WTC11 (cell line): Measurements from ENCODE around the gene PIK3R6.
"Not testable (repeated sequence)": the region's sequence is repeated elsewhere in the genome, so short reads cannot be mapped to it uniquely, and the experiment has no call there.

ENCODE experiments used
- CREB1 ChIP-seq: sonication (generic); formaldehyde crosslinking; IDR thresholded peaks from 2 replicates; pipeline ENCODE4 v1.8.0; 2023; ENCODE audit warnings: mild to moderate bottlenecking, missing genetic modification reagents
- ESRRA ChIP-seq: sonication (generic); formaldehyde crosslinking; IDR thresholded peaks from 2 replicates; pipeline ENCODE4 v1.8.1; 2022; ENCODE audit warnings: mild to moderate bottlenecking, missing genetic modification reagents, borderline replicate concordance
- KAT7 ChIP-seq: sonication (generic); formaldehyde crosslinking; IDR thresholded peaks from 2 replicates; pipeline ENCODE4 v1.8.1; 2023; ENCODE audit warnings: missing genetic modification reagents, mild to moderate bottlenecking, borderline replicate concordance
- NR1H2 ChIP-seq: sonication (generic); formaldehyde crosslinking; IDR thresholded peaks from 2 replicates; pipeline ENCODE4 v1.9.0; 2021; ENCODE audit warnings: mild to moderate bottlenecking, moderate library complexity, missing genetic modification reagents
- ZNF138 ChIP-seq: sonication (generic); formaldehyde crosslinking; conservative IDR thresholded peaks from 2 replicates; pipeline ENCODE4 v1.8.1; 2022; ENCODE audit warnings: mild to moderate bottlenecking, moderate library complexity, missing genetic modification reagents
- ZNF416 ChIP-seq: fragments of 250-450 bp; sonication (Bioruptor Pico); IDR thresholded peaks from 2 replicates; pipeline ENCODE4 v1.9.0; 2021; ENCODE audit warnings: mild to moderate bottlenecking, inconsistent platforms
- TF ChIP-seq, protein P1 (sequence below): sonication (generic); formaldehyde crosslinking; IDR thresholded peaks from 2 replicates; pipeline ENCODE4 v1.8.1; 2022; ENCODE audit warnings: mild to moderate bottlenecking, missing genetic modification reagents, moderate library complexity, borderline replicate concordance
- TF ChIP-seq, protein P2 (sequence below): sonication (generic); formaldehyde crosslinking; IDR thresholded peaks from 2 replicates; pipeline ENCODE4 v1.8.1; 2022; ENCODE audit warnings: low read depth, mild to moderate bottlenecking, moderate library complexity, missing genetic modification reagents, borderline replicate concordance
- TF ChIP-seq, protein P3 (sequence below): fragments of 200-600 bp; IDR thresholded peaks from 2 replicates; pipeline ENCODE4 v1.8.0; 2022; ENCODE audit warnings: antibody characterized with exemption
- TF ChIP-seq, protein P4 (sequence below): sonication (generic); formaldehyde crosslinking; IDR thresholded peaks from 2 replicates; pipeline ENCODE4 v1.8.1; 2023; ENCODE audit warnings: mild to moderate bottlenecking, missing genetic modification reagents
- TF ChIP-seq, protein P5 (sequence below): sonication (generic); formaldehyde crosslinking; IDR thresholded peaks from 2 replicates; pipeline ENCODE4 v1.8.0; 2022; ENCODE audit warnings: mild to moderate bottlenecking, missing genetic modification reagents

DNA sequence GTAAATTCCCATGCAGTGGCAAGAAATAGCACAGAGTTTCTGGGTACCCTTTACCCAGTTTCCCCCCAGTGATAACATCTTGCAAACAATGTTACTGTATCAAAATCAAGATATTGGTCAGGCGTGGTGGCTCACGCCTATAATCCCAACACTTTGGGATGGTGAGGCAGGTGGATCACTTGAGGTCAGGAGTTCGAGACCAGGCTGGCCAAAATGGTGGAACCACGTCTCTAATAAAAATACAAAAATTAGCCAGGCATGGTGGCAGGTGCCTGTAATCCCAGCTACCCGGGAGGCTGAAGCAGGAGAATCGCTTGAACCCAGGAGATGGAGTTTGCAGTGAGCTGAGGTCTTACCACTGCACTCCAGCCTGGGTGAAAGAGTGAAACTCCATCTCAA lies 11.3 kb downstream of the PIK3R6 start:
- not testable (repeated sequence) for TF ChIP-seq ESRRA (CRISPR knock-in tag); NR1H2 (CRISPR knock-in tag); ZNF416 (CRISPR knock-in tag); ZNF138 (CRISPR knock-in tag); KAT7; CREB1 (CRISPR knock-in tag)
- TF ChIP-seq, protein P1, sequence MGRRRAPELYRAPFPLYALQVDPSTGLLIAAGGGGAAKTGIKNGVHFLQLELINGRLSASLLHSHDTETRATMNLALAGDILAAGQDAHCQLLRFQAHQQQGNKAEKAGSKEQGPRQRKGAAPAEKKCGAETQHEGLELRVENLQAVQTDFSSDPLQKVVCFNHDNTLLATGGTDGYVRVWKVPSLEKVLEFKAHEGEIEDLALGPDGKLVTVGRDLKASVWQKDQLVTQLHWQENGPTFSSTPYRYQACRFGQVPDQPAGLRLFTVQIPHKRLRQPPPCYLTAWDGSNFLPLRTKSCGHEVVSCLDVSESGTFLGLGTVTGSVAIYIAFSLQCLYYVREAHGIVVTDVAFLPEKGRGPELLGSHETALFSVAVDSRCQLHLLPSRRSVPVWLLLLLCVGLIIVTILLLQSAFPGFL, result not testable (repeated sequence)
- TF ChIP-seq, protein P2, sequence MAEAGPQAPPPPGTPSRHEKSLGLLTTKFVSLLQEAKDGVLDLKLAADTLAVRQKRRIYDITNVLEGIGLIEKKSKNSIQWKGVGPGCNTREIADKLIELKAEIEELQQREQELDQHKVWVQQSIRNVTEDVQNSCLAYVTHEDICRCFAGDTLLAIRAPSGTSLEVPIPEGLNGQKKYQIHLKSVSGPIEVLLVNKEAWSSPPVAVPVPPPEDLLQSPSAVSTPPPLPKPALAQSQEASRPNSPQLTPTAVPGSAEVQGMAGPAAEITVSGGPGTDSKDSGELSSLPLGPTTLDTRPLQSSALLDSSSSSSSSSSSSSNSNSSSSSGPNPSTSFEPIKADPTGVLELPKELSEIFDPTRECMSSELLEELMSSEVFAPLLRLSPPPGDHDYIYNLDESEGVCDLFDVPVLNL (CRISPR knock-in tag), result not testable (repeated sequence)
- TF ChIP-seq, protein P3, sequence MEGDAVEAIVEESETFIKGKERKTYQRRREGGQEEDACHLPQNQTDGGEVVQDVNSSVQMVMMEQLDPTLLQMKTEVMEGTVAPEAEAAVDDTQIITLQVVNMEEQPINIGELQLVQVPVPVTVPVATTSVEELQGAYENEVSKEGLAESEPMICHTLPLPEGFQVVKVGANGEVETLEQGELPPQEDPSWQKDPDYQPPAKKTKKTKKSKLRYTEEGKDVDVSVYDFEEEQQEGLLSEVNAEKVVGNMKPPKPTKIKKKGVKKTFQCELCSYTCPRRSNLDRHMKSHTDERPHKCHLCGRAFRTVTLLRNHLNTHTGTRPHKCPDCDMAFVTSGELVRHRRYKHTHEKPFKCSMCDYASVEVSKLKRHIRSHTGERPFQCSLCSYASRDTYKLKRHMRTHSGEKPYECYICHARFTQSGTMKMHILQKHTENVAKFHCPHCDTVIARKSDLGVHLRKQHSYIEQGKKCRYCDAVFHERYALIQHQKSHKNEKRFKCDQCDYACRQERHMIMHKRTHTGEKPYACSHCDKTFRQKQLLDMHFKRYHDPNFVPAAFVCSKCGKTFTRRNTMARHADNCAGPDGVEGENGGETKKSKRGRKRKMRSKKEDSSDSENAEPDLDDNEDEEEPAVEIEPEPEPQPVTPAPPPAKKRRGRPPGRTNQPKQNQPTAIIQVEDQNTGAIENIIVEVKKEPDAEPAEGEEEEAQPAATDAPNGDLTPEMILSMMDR, result not testable (repeated sequence)
- TF ChIP-seq, protein P4, sequence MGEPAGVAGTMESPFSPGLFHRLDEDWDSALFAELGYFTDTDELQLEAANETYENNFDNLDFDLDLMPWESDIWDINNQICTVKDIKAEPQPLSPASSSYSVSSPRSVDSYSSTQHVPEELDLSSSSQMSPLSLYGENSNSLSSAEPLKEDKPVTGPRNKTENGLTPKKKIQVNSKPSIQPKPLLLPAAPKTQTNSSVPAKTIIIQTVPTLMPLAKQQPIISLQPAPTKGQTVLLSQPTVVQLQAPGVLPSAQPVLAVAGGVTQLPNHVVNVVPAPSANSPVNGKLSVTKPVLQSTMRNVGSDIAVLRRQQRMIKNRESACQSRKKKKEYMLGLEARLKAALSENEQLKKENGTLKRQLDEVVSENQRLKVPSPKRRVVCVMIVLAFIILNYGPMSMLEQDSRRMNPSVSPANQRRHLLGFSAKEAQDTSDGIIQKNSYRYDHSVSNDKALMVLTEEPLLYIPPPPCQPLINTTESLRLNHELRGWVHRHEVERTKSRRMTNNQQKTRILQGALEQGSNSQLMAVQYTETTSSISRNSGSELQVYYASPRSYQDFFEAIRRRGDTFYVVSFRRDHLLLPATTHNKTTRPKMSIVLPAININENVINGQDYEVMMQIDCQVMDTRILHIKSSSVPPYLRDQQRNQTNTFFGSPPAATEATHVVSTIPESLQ, result not testable (repeated sequence)
- TF ChIP-seq, protein P5, sequence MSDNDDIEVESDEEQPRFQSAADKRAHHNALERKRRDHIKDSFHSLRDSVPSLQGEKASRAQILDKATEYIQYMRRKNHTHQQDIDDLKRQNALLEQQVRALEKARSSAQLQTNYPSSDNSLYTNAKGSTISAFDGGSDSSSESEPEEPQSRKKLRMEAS (CRISPR knock-in tag), result not testable (repeated sequence)
